WTC11 (cell line): Measurements from ENCODE around the gene PAX8. TPM values are rescaled to one million over a fixed set of nuclear protein-coding genes. Genes with fewer than 3 reads are reported as not detected.

Source experiments
- ATAC-seq: fragments of 200-7000 bp; cut with Tn5 transposase; 2 replicates; pipeline ENCODE4 v1.10.0; 2021; ENCODE audit warnings: mild to moderate bottlenecking, moderate library complexity
- CTCF ChIA-PET: fragments of 300-600 bp; sonication (Branson Sonifier 250); formaldehyde crosslinking; loops from one replicate; lab custom pipeline; 2021; ENCODE audit warnings: antibody characterized with exemption; lab: Charles Lee
- POLR2A ChIA-PET: fragments of 350-600 bp; sonication (Branson Sonifier 250); formaldehyde crosslinking; loops from one replicate; lab custom pipeline; 2021; ENCODE audit warnings: antibody characterized with exemption; lab: Charles Lee
- DNase-seq: peaks from one replicate; pipeline ENCODE4 v3.0.0; 2021; ENCODE audit warnings: low spot score
- H3K27ac Mint-ChIP-seq: 2 replicates; pipeline ENCODE4 v1.8.0; 2021; ENCODE audit warnings: mixed read lengths
- H3K27me3 Mint-ChIP-seq: 2 replicates; pipeline ENCODE4 v1.8.0; 2021; ENCODE audit warnings: low read depth, mild to moderate bottlenecking, moderate library complexity, mixed read lengths
- H3K36me3 Mint-ChIP-seq: 2 replicates; pipeline ENCODE4 v1.8.0; 2021; ENCODE audit warnings: mixed read lengths
- H3K4me1 Mint-ChIP-seq: 2 replicates; pipeline ENCODE4 v1.8.0; 2022; ENCODE audit warnings: mixed read lengths
- H3K4me3 Mint-ChIP-seq: 2 replicates; pipeline ENCODE4 v1.8.0; 2021; ENCODE audit warnings: mild to moderate bottlenecking, moderate library complexity, mixed read lengths
- H3K9me3 Mint-ChIP-seq: 2 replicates; pipeline ENCODE4 v1.8.0; 2021; ENCODE audit warnings: mixed read lengths
- ATF1 ChIP-seq: sonication (generic); formaldehyde crosslinking; IDR thresholded peaks from 2 replicates; pipeline ENCODE4 v1.8.1; 2023; ENCODE audit warnings: mild to moderate bottlenecking, moderate library complexity, missing genetic modification reagents
- CBFB ChIP-seq: sonication (generic); formaldehyde crosslinking; IDR thresholded peaks from 2 replicates; pipeline ENCODE4 v1.8.1; 2022; ENCODE audit warnings: mild to moderate bottlenecking, low read depth, missing genetic modification reagents
- FOXJ3 ChIP-seq: sonication (generic); formaldehyde crosslinking; IDR thresholded peaks from 2 replicates; pipeline ENCODE4 v1.9.0; 2021; ENCODE audit warnings: missing genetic modification reagents, mild to moderate bottlenecking, borderline replicate concordance
- GABPB1 ChIP-seq: sonication (generic); formaldehyde crosslinking; IDR thresholded peaks from 2 replicates; pipeline ENCODE4 v1.8.1; 2023; ENCODE audit warnings: mild to moderate bottlenecking, missing genetic modification reagents
- HMGA2 ChIP-seq: fragments of 250-450 bp; sonication (Bioruptor Pico); IDR thresholded peaks from 2 replicates; pipeline ENCODE4 v1.4.0; 2021; ENCODE audit warnings: mild to moderate bottlenecking, moderate library complexity
- MXD4 ChIP-seq: fragments of 250-450 bp; sonication (Bioruptor Pico); IDR thresholded peaks from 2 replicates; pipeline ENCODE4 v1.8.0; 2021; ENCODE audit warnings: mild to moderate bottlenecking, moderate library complexity, borderline replicate concordance
- NFYB ChIP-seq: sonication (generic); formaldehyde crosslinking; conservative IDR thresholded peaks from 2 replicates; pipeline ENCODE4 v1.8.0; 2022; ENCODE audit warnings: low read depth, missing genetic modification reagents
- NR1H2 ChIP-seq: sonication (generic); formaldehyde crosslinking; IDR thresholded peaks from 2 replicates; pipeline ENCODE4 v1.9.0; 2021; ENCODE audit warnings: mild to moderate bottlenecking, moderate library complexity, missing genetic modification reagents
- NR3C1 ChIP-seq: sonication (generic); formaldehyde crosslinking; conservative IDR thresholded peaks from 2 replicates; pipeline ENCODE4 v1.8.1; 2023; ENCODE audit warnings: low read depth, mild to moderate bottlenecking, missing genetic modification reagents
- PRRX2 ChIP-seq: fragments of 250-450 bp; sonication (Bioruptor Pico); IDR thresholded peaks from 2 replicates; pipeline ENCODE4 v1.8.0; 2021; ENCODE audit warnings: mild to moderate bottlenecking
- SP1 ChIP-seq: sonication (generic); formaldehyde crosslinking; conservative IDR thresholded peaks from 2 replicates; pipeline ENCODE4 v1.8.1; 2022; ENCODE audit warnings: missing genetic modification reagents
- TEAD1 ChIP-seq: sonication (generic); formaldehyde crosslinking; IDR thresholded peaks from 2 replicates; pipeline ENCODE4 v1.8.0; 2022; ENCODE audit warnings: mild to moderate bottlenecking, missing genetic modification reagents
- TP53 ChIP-seq: sonication (generic); formaldehyde crosslinking; IDR thresholded peaks from 2 replicates; pipeline ENCODE4 v1.8.1; 2023; ENCODE audit warnings: mild to moderate bottlenecking, missing genetic modification reagents
- ZBTB43 ChIP-seq: sonication (generic); formaldehyde crosslinking; IDR thresholded peaks from 2 replicates; pipeline ENCODE4 v1.8.1; 2023; ENCODE audit warnings: mild to moderate bottlenecking, missing genetic modification reagents
- ZNF138 ChIP-seq: sonication (generic); formaldehyde crosslinking; conservative IDR thresholded peaks from 2 replicates; pipeline ENCODE4 v1.8.1; 2022; ENCODE audit warnings: mild to moderate bottlenecking, moderate library complexity, missing genetic modification reagents
- ZNF317 ChIP-seq: sonication (generic); formaldehyde crosslinking; IDR thresholded peaks from 2 replicates; pipeline ENCODE4 v1.8.1; 2023; ENCODE audit warnings: low read depth, mild to moderate bottlenecking, moderate library complexity, missing genetic modification reagents, borderline replicate concordance
- ZNF416 ChIP-seq: fragments of 250-450 bp; sonication (Bioruptor Pico); IDR thresholded peaks from 2 replicates; pipeline ENCODE4 v1.9.0; 2021; ENCODE audit warnings: mild to moderate bottlenecking, inconsistent platforms
- total RNA-seq: library from RNA; stranded (reverse); gene quantifications from 3 replicates; pipeline ENCODE4 v1.2.3, GENCODE V29; 2021
- TF ChIP-seq, protein P1 (sequence below): sonication (generic); formaldehyde crosslinking; IDR thresholded peaks from 2 replicates; pipeline ENCODE4 v1.8.0; 2023; ENCODE audit warnings: missing genetic modification reagents, mild to moderate bottlenecking, borderline replicate concordance
- TF ChIP-seq, protein P2 (sequence below): fragments of 250-450 bp; sonication (Bioruptor Pico); IDR thresholded peaks from 2 replicates; pipeline ENCODE4 v1.9.0; 2021; ENCODE audit warnings: mild to moderate bottlenecking
- TF ChIP-seq, protein P3 (sequence below): sonication (generic); formaldehyde crosslinking; IDR thresholded peaks from 2 replicates; pipeline ENCODE4 v1.8.0; 2022; ENCODE audit warnings: mild to moderate bottlenecking, missing genetic modification reagents

The PAX8 gene
- total RNA-seq, 1 experiment from 2014 or later, result 0.35 TPM

DNA sequence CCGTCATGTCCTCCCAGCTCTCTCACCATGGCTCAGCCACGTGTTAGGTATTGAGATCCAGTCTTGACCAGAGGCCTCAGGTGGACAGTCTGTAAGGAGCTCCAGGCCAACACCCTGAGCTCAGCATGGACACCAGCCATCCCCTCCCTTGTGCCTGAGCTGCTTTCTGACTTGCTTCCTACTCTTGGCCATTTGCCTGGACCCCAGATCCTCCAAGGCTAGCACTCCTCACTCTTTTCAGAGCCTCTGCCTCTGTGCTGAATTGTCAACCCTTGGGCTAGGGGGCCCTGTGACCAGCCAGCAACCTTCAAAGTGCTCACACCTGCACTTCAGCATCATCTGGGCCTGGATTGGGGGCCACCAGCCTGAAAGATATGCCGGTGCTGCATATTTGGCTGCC is 46.6 kb downstream of the PAX8 start (continued):
- TF ChIP-seq ZBTB43 (no peak), NR3C1 (CRISPR knock-in tag) (no peak), SP1 (CRISPR knock-in tag) (no peak), MXD4 (CRISPR knock-in tag) (no peak)

GRCh38 chr2:113231064-113231463 is 47.7 kb downstream of the PAX8 start:
- DNase-seq, result no peak
- TF ChIP-seq ZNF138 (CRISPR knock-in tag) (no peak), TEAD1 (CRISPR knock-in tag) (no peak), PRRX2 (CRISPR knock-in tag) (no peak), ATF1 (CRISPR knock-in tag) (no peak), FOXJ3 (CRISPR knock-in tag) (no peak), NFYB (no peak), ZNF416 (CRISPR knock-in tag) (no peak), CBFB (CRISPR knock-in tag) (no peak), TP53 (CRISPR knock-in tag) (no peak), HMGA2 (CRISPR knock-in tag) (no peak), NR1H2 (no peak), GABPB1 (CRISPR knock-in tag) (no peak), ZNF317 (CRISPR knock-in tag) (no peak)
- TF ChIP-seq, protein P1, sequence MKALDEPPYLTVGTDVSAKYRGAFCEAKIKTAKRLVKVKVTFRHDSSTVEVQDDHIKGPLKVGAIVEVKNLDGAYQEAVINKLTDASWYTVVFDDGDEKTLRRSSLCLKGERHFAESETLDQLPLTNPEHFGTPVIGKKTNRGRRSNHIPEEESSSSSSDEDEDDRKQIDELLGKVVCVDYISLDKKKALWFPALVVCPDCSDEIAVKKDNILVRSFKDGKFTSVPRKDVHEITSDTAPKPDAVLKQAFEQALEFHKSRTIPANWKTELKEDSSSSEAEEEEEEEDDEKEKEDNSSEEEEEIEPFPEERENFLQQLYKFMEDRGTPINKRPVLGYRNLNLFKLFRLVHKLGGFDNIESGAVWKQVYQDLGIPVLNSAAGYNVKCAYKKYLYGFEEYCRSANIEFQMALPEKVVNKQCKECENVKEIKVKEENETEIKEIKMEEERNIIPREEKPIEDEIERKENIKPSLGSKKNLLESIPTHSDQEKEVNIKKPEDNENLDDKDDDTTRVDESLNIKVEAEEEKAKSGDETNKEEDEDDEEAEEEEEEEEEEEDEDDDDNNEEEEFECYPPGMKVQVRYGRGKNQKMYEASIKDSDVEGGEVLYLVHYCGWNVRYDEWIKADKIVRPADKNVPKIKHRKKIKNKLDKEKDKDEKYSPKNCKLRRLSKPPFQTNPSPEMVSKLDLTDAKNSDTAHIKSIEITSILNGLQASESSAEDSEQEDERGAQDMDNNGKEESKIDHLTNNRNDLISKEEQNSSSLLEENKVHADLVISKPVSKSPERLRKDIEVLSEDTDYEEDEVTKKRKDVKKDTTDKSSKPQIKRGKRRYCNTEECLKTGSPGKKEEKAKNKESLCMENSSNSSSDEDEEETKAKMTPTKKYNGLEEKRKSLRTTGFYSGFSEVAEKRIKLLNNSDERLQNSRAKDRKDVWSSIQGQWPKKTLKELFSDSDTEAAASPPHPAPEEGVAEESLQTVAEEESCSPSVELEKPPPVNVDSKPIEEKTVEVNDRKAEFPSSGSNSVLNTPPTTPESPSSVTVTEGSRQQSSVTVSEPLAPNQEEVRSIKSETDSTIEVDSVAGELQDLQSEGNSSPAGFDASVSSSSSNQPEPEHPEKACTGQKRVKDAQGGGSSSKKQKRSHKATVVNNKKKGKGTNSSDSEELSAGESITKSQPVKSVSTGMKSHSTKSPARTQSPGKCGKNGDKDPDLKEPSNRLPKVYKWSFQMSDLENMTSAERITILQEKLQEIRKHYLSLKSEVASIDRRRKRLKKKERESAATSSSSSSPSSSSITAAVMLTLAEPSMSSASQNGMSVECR (CRISPR knock-in tag), result no peak
- TF ChIP-seq, protein P2, sequence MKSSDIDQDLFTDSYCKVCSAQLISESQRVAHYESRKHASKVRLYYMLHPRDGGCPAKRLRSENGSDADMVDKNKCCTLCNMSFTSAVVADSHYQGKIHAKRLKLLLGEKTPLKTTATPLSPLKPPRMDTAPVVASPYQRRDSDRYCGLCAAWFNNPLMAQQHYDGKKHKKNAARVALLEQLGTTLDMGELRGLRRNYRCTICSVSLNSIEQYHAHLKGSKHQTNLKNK (CRISPR knock-in tag), result no peak
- TF ChIP-seq, protein P3, sequence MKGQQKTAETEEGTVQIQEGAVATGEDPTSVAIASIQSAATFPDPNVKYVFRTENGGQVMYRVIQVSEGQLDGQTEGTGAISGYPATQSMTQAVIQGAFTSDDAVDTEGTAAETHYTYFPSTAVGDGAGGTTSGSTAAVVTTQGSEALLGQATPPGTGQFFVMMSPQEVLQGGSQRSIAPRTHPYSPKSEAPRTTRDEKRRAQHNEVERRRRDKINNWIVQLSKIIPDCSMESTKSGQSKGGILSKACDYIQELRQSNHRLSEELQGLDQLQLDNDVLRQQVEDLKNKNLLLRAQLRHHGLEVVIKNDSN (CRISPR knock-in tag), result no peak
- CTCF ChIA-PET, result interaction anchor here (1.3 kb wide), 1 partner anchor 33 kb away, joined by 4 read pairs; no protein-coding TSS in a partner anchor
- Mint-ChIP-seq H3K9me3 (no peaks in the 10 kb centered on the region), H3K36me3 (no peaks in the 10 kb centered on the region), H3K27ac (no peak overlapping the region), H3K27me3 (peaks cover 4% of the 10 kb centered on the region; the same call in 1 of the 2 replicates), H3K4me3 (no peak overlapping the region), H3K4me1 (peaks cover 7% of the 10 kb centered on the region; the same call in 1 of the 2 replicates)
- no peak for ATAC-seq
- POLR2A ChIA-PET, result no interaction called here
